Mesenchymal stem cell (in vitro differentiated cells and primary cell): ENCODE results near the gene SV2C.

ENCODE experiments used
- DNase-seq: peaks from one replicate; pipeline ENCODE4 v3.0.0-alpha.2; 2013
- H2AFZ ChIP-seq: one replicate; pipeline ENCODE4 v1.6.1; 2013; ENCODE audit warnings: low read depth, mild to moderate bottlenecking, control low read depth, inconsistent platforms, low read length, moderate library complexity
- H2AK5ac ChIP-seq: 2 replicates; pipeline ENCODE4 v1.6.1; 2013; ENCODE audit warnings: low read length, moderate library complexity, mild to moderate bottlenecking, inconsistent platforms; ENCODE audit not compliant: severe bottlenecking
- H2BK120ac ChIP-seq: one replicate; pipeline ENCODE4 v1.6.1; 2013; ENCODE audit warnings: low read depth, mild to moderate bottlenecking, inconsistent platforms, low read length, moderate library complexity
- H2BK12ac ChIP-seq, 2 experiments: one replicate each; pipeline ENCODE4 v1.6.1; 2013; ENCODE audit warnings: inconsistent platforms in 2 of 2, low read length in 2 of 2, mild to moderate bottlenecking in 2 of 2, moderate library complexity in 2 of 2, control low read depth in 1 of 2
- H2BK15ac ChIP-seq: one replicate; pipeline ENCODE4 v1.6.1; 2013; ENCODE audit warnings: mild to moderate bottlenecking, low read depth, inconsistent platforms; ENCODE audit not compliant: poor library complexity, severe bottlenecking
- H2BK5ac ChIP-seq: 2 replicates; pipeline ENCODE4 v1.6.1; 2013; ENCODE audit warnings: low read depth, mild to moderate bottlenecking, low read length, control low read depth, inconsistent platforms; ENCODE audit not compliant: poor library complexity, severe bottlenecking
- H3K14ac ChIP-seq, 2 experiments: one replicate each; pipeline ENCODE4 v1.6.1; 2013; ENCODE audit warnings: inconsistent platforms in 2 of 2, low read length in 2 of 2, control low read depth in 1 of 2, mild to moderate bottlenecking in 1 of 2, moderate library complexity in 1 of 2
- H3K18ac ChIP-seq, 2 experiments: one replicate each; pipeline ENCODE4 v1.6.1; 2013; ENCODE audit warnings: inconsistent platforms in 2 of 2, low read length in 2 of 2, control low read depth in 1 of 2, low read depth in 1 of 2, mild to moderate bottlenecking in 1 of 2
- H3K23ac ChIP-seq, 2 experiments: one replicate each; pipeline ENCODE4 v1.6.1; 2013; ENCODE audit warnings: inconsistent platforms in 2 of 2, low read length in 2 of 2, mild to moderate bottlenecking in 2 of 2, moderate library complexity in 2 of 2, control low read depth in 1 of 2
- H3K27ac ChIP-seq: 2 replicates; pipeline ENCODE4 v1.5.1; 2013; ENCODE audit warnings: mild to moderate bottlenecking, moderate library complexity, low read length, control low read depth, inconsistent platforms; ENCODE audit not compliant: poor library complexity, severe bottlenecking
- H3K27me3 ChIP-seq, 2 experiments: 2 replicates each; pipeline versions ENCODE4 v1.6.1 to v1.7.0; 2013; ENCODE audit warnings: low read length in 2 of 2, mild to moderate bottlenecking in 2 of 2, moderate library complexity in 2 of 2, control low read depth in 1 of 2, inconsistent platforms in 1 of 2; ENCODE audit not compliant: control insufficient read depth in 1 of 2, insufficient read depth in 1 of 2
- H3K36me3 ChIP-seq, 2 experiments: 2 replicates each; pipeline versions ENCODE4 v1.6.1 to v1.7.0; 2013; ENCODE audit warnings: low read length in 2 of 2, control low read depth in 1 of 2, inconsistent platforms in 1 of 2, low read depth in 1 of 2, mild to moderate bottlenecking in 1 of 2; ENCODE audit not compliant: insufficient read depth in 2 of 2, control insufficient read depth in 1 of 2
- H3K4ac ChIP-seq, 2 experiments: one replicate each; pipeline ENCODE4 v1.6.1; 2013; ENCODE audit warnings: inconsistent platforms in 2 of 2, low read length in 2 of 2, mild to moderate bottlenecking in 2 of 2, moderate library complexity in 2 of 2, control low read depth in 1 of 2, low read depth in 1 of 2
- H3K4me1 ChIP-seq: 2 replicates; pipeline ENCODE4 v1.6.1; 2013; ENCODE audit warnings: low read depth, low read length, control low read depth; ENCODE audit not compliant: control insufficient read depth, insufficient read depth
- H3K4me2 ChIP-seq: 2 replicates; pipeline ENCODE4 v1.6.1; 2013; ENCODE audit warnings: low read length, mild to moderate bottlenecking, inconsistent platforms; ENCODE audit not compliant: poor library complexity, severe bottlenecking
- H3K4me3 ChIP-seq, 2 experiments: 2 replicates each; pipeline versions ENCODE4 v1.5.1 to v1.7.0; 2013; ENCODE audit warnings: low read length in 2 of 2, mild to moderate bottlenecking in 2 of 2, control low read depth in 1 of 2, low read depth in 1 of 2; ENCODE audit not compliant: insufficient read depth in 1 of 2
- H3K79me1 ChIP-seq: replicated peaks from 2 replicates; pipeline ENCODE4 v1.6.1; 2013; ENCODE audit warnings: mild to moderate bottlenecking, control low read depth, low read length, inconsistent platforms; ENCODE audit not compliant: poor library complexity, severe bottlenecking
- H3K9ac ChIP-seq: 2 replicates; pipeline ENCODE4 v1.7.0; 2013; ENCODE audit warnings: mild to moderate bottlenecking, low read length, moderate library complexity
- H3K9me3 ChIP-seq: 2 replicates; pipeline ENCODE4 v1.7.0; 2013; ENCODE audit warnings: mild to moderate bottlenecking, low read length; ENCODE audit not compliant: control insufficient read depth
- H4K8ac ChIP-seq: one replicate; pipeline ENCODE4 v1.6.1; 2013; ENCODE audit warnings: inconsistent platforms, mild to moderate bottlenecking, low read length, moderate library complexity
- H4K91ac ChIP-seq: one replicate; pipeline ENCODE4 v1.6.1; 2013; ENCODE audit warnings: mild to moderate bottlenecking, low read length, inconsistent platforms
- WGBS: methylation state at CpG from one replicate; pipeline ENCODE4 v1.1.7; 2013; ENCODE audit warnings: mixed read lengths; 5-methylcytosine and 5-hydroxymethylcytosine counted together

SV2C gene

DNA sequence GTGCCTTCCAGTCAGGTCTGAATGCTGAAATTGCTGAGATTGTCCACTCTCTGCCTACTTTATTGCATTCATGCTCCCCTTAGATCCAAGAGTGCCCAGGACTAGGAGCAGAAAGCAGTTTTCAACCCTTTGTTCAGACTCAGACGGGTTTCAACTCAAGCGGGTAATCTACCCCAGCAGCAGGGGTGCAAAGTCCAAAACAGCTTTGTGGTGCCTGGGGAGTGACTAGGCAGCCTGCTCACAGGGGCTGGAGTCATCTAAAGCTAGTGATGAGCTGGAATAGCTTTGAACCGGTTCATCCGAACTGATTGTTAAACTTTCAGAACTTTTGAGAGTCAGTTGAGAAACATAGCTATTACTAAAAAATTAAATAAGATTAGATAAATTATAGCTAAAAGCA, 248.9 kb downstream of the SV2C start:
- 85% methylated on average over 2 of the region's 4 CpGs for WGBS

DNA sequence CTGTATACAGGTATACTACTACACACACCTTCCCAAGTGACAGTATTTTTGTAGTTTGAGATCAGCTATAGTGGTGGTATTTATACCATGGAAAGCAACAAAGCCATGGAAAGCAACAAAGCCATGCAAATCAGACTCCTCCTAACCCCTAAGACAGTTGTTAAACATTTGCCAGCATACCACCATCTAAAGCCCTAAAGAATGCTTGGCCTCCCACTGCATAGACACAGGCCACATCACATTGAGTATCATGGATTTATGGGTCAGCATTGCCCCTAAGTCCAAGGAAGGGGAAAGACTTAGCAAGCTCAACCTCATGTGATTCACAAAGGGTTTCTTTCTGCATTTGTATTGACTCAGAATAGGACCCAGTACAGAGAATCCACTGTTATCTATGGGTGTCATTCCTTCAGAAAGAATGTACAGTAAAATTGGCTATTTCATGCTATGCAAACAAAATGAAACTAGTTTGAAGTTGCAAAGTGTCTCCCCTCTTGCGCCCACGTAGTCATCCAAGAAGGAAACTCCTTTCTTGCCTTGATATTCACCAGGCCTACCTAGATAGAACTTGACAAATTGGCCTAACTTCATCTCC, 249.5 kb downstream of the SV2C start:
- H3K27ac ChIP-seq: no peak overlapping the region
- H3K36me3 ChIP-seq: no peaks in the 10 kb centered on the region
- no peaks in the 10 kb centered on the region for H3K9me3 ChIP-seq
- H4K91ac ChIP-seq: no peak overlapping the region
- no peak overlapping the region for H2AK5ac ChIP-seq
- H2BK12ac ChIP-seq: no peak overlapping the region
- H3K9ac ChIP-seq: no peak overlapping the region
- H4K8ac ChIP-seq: no peak overlapping the region
- no peak overlapping the region for H3K23ac ChIP-seq
- H3K4me3 ChIP-seq: no peak overlapping the region
- H3K4me2 ChIP-seq: no peak overlapping the region
- peaks cover 3 to 36% of the 10 kb centered on the region in 2 experiments for H3K27me3 ChIP-seq
- H3K4ac ChIP-seq: no peak overlapping the region
- H2BK120ac ChIP-seq: no peak overlapping the region
- no peak overlapping the region for H3K14ac ChIP-seq
- no peak overlapping the region for H2AFZ ChIP-seq
- no peak overlapping the region for H2BK5ac ChIP-seq
- H2BK15ac ChIP-seq: no peak overlapping the region
- peaks cover 1% of the 10 kb centered on the region for H3K4me1 ChIP-seq
- 96% methylated on average over 2 of the region's 2 CpGs for WGBS
- no peak for DNase-seq
- H3K18ac ChIP-seq: no peak overlapping the region
- no peaks in the 10 kb centered on the region for H3K79me1 ChIP-seq

More for the DNA sequence above, 248.9 kb downstream of the SV2C start:
- Histone ChIP-seq H2BK5ac (no peak overlapping the region), H2AFZ (no peak overlapping the region), H3K27me3 (peaks cover 7 to 32% of the 10 kb centered on the region in 2 experiments), H2BK120ac (no peak overlapping the region), H3K27ac (no peak overlapping the region), H3K9ac (no peak overlapping the region), H3K36me3 (no peaks in the 10 kb centered on the region), H2BK12ac (no peak overlapping the region), H4K8ac (no peak overlapping the region), H2AK5ac (no peak overlapping the region), H4K91ac (no peak overlapping the region), H3K4me1 (peaks cover 1% of the 10 kb centered on the region), H3K9me3 (no peaks in the 10 kb centered on the region), H3K79me1 (no peaks in the 10 kb centered on the region), H2BK15ac (no peak overlapping the region), H3K14ac (no peak overlapping the region), H3K23ac (no peak overlapping the region), H3K4me2 (no peak overlapping the region), H3K4ac (no peak overlapping the region), H3K4me3 (no peak overlapping the region), H3K18ac (no peak overlapping the region)
- DNase-seq: no peak

DNA sequence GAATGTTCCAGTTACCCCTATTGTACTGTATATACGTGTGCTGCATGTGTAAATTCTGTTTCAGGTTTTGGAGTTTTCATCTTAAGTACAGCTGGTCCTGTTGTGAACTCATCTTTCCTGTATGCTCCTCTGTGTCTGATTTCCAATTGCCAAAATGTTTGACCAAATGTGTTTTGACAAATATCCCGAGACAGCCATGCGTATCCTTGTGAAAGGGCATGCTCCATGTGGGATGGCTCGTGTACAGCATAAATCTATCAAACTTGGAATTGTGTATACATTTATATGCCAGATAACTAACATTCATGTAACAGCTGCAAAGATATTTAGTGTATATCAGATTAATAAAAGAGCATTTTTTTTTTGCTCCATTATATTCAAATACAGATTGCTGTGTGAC, 250.4 kb downstream of the SV2C start:
- Histone ChIP-seq H2BK5ac (no peak overlapping the region), H3K79me1 (no peaks in the 10 kb centered on the region), H3K36me3 (no peaks in the 10 kb centered on the region), H3K4me2 (no peak overlapping the region), H2BK120ac (no peak overlapping the region), H3K27me3 (peaks cover 0 to 30% of the 10 kb centered on the region in 2 experiments), H2BK12ac (no peak overlapping the region), H3K4me3 (no peak overlapping the region), H4K91ac (no peak overlapping the region), H3K9ac (no peak overlapping the region), H3K27ac (no peak overlapping the region), H2AK5ac (no peak overlapping the region), H3K14ac (no peak overlapping the region), H3K23ac (no peak overlapping the region), H3K9me3 (no peaks in the 10 kb centered on the region), H2BK15ac (no peak overlapping the region), H3K4me1 (peaks cover 7% of the 10 kb centered on the region), H4K8ac (no peak overlapping the region), H2AFZ (no peak overlapping the region), H3K4ac (no peak overlapping the region), H3K18ac (no peak overlapping the region)
- DNase-seq: no peak
- 100% methylated on average over 1 of the region's 4 CpGs for WGBS

DNA sequence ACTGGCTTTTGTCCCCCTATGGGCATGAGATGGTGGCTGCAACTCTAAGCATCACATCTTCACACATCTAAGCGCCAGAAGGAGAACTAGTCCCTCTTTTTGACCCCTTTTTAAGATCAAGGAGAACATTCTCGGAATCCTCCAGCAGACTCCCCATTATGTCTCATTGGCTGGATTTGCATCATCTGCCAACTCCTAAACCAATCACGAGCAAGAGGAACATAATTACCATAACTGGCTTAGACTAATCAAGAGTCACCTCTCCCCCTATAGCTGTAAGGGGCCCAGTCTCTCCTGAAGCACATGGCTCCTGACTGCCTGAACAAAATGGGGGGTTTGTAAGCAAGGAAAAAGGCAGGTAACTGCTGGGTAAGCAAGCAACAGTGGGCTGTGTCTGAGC, 251.4 kb downstream of the SV2C start:
- H3K4me1 ChIP-seq: peaks cover 7% of the 10 kb centered on the region
- no peak overlapping the region for H2BK5ac ChIP-seq
- H3K27me3 ChIP-seq: peaks cover 0 to 30% of the 10 kb centered on the region in 2 experiments

More for the DNA sequence above, 251.4 kb downstream of the SV2C start:
- no peak overlapping the region for H4K91ac ChIP-seq
- H2AFZ ChIP-seq: no peak overlapping the region
- H3K36me3 ChIP-seq: no peaks in the 10 kb centered on the region
- 95% methylated on average over 3 of the region's 3 CpGs for WGBS
- H2BK120ac ChIP-seq: no peak overlapping the region
- H3K23ac ChIP-seq: no peak overlapping the region
- no peak overlapping the region for H4K8ac ChIP-seq
- no peak overlapping the region for H2AK5ac ChIP-seq
- no peak overlapping the region for H2BK12ac ChIP-seq
- no peak overlapping the region for H3K14ac ChIP-seq
- H3K18ac ChIP-seq: no peak overlapping the region
- H3K9ac ChIP-seq: no peak overlapping the region
- no peak overlapping the region for H3K4ac ChIP-seq
- H3K4me2 ChIP-seq: no peak overlapping the region
- no peak overlapping the region for H2BK15ac ChIP-seq
- no peaks in the 10 kb centered on the region for H3K79me1 ChIP-seq
- no peaks in the 10 kb centered on the region for H3K9me3 ChIP-seq
- no peak overlapping the region for H3K27ac ChIP-seq
- H3K4me3 ChIP-seq: no peak overlapping the region
- DNase-seq: no peak
